GM21381 (cell line): Measurements from ENCODE around the gene BTK.

Experiments
- ATAC-seq: cut with Tn5 transposase; IDR thresholded peaks from one replicate; pipeline ENCODE4 v1.9.1; 2021; ENCODE audit warnings: mild to moderate bottlenecking, moderate library complexity; ENCODE audit not compliant: unreplicated experiment

The BTK gene

GRCh38 chrX:101394372-101394771, 8.4 kb upstream of the BTK start:
- ATAC-seq: no peak

DNA sequence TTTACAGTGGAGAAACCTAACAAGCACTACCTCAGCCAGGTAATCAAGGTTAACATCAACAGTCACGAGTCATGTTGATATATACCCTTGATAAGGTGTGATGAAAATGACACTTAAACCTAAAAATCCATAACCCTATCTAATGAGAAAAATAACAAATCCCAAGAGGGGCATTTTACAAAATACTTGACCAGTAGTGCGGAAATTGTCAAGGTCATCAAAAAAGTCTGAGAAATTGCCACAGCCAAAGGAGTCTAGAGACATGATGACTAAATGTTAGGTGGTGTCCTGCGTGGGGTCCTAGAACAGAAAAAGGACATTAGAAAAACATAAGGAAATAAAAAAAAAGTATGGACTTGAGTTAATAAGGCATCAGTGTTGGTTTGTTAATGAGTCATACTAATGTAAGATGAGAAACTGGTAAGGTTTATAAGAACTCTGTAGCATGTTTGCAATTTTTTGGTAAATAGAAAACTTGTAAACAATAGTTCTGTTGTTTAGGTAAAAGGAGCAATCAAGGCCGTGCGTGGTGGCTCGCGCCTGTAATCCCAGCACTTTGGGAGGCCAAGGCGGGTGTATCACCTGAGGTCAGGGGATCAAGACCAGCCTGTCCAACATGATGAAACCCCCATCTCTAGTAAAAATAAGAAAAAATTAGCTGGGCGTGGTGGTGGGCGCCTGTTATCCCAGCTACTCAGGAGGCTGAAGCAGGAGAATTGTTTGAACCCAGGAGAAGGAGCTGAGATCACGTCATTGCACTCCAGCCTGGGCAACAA, 7.7 kb upstream of the BTK start:
- ATAC-seq: no peak

DNA sequence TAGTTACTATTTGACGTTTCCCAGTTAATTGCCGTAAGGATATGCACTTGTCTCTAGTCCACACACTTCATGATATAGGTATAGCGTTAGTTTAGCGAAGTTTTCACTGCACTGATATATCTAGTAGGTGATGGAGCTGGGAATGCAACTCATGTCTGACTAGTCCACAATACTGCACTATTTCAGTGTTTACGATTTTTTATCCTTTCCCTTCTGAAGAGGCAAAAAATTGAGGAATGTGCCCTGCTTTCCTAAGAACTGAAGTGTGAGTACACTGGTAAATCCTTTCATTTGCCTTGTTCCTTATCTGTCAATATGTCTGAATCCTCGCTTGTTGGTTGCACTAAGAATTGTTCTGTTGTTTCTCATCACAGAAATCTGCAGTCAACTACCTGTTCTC, 5.8 kb upstream of the BTK start:
- ATAC-seq: no peak

DNA sequence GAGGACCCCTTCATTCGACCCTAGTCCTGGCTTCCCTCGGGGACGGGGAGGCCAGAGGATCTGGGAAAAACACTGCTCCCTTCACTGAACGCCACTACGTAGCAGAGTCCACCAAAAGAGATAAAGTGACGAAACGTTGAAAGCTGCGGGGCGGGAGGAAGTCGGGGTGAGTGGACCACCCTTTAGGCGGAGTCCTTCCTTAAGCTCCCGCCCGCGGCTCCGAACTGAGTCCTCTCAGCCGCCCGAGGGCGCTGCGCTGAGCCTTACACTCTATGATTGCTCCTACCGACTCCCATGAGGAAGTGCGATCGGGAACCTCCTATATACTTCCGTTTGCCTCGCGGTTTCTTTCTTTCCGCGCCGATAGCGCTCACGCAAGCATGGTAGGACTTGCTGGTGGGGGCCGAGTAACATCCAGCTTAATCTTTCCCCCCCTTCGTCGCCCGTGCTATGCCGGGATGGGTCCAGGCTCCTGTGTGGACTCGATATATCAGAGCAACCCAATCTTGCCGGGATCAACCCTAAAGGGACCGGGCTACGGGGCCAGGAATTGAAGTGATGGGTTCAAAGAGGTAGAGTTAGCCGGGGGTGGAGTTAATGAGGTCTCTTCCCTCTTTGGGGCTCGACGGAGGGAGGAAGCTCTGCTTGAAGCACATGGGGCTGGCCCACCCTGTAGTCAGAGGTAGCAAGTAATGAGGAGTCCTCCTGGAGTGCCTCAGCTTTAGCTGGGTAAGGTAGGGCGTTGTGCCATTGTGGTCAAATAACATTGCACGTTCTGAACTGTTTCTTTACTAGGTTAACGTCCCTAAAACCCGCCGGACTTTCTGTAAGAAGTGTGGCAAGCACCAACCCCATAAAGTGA, 4.9 kb upstream of the BTK start, which contains the start of gene RPL36A:
TSS of gene RPL36A (plus strand) at position 348 of the 862 bp plus-strand sequence. CDS start at position 381, 33 bp downstream.
- ATAC-seq: peak; percentile 83

DNA sequence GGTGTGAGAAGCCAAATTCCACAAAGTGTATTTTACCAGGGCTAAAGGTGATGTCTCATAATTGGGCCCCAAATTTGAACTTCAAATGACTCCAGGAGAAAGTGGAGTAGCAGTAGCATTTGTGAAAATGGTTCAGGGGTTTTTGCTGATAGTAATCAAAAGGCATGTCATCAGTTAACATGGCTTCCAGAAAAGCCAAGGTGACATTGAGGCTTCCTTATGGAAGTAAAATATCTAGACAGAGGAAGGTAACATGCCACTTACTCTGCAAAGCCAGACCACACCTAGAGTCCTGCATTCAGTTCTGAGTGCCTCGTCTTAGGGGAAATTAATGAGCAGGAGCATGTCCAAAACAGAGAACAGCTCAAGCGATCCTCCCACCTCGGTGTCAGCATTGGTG, 2.6 kb upstream of the BTK start:
- no peak for ATAC-seq

- no peak for ATAC-seq
Observed at GRCh38 chrX:101386542-101386885, 523 bp upstream of the BTK start.

DNA sequence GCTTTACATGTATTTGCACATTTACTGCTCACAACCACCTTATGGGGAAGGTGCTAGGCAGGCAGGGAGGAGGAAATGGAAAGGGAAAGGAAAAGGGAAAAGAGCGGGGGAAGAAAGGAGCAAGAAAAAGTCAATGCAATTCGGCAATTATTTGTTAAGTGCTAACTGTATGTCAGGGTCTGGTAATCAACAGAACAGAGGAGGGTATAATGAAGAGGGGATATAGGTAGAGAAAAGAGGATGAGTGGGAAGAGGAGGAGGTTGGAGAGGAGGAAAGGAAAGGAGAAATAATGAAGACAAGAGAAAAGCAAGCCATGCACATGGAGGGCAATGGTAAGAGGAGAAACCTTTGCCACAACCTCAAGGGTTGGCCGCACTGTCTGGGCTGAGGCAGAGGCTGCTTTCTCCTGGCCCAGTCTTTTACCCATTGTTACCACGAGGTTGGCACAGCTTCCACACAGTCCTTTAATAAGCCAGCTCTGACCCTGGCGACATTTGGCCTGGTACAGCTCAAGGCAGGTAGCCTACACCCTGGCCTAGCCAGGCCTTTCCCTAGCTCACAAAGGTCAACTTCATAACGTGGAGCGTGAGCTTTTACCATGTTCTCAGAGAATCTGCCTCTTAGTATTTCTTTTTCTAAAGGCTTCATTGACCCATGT, 836 bp downstream of the BTK start:
- ATAC-seq: no peak

- peak; percentile 70 for ATAC-seq
Observed at GRCh38 chrX:101383679-101384205, 2.2 kb downstream of the BTK start.

DNA sequence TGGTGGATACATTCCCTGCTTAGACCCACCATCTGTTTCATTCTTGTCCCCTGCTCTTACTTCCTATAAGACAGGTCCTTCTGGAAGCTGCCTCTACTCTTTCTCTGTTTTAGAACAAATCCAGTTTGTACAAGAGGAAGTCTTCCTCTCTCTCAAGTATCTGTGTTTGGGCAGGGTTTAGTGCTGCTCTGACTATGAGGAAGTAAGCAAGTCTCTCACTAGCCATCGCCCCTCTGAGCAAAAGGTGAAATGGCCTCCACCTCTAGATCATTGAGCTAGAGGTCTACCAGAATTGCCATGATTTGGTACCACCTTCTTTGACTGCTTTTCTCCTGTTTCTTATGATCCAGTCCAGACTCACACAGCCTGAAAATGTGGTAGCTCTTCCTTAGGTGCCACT, 8.4 kb downstream of the BTK start:
- no peak for ATAC-seq

DNA sequence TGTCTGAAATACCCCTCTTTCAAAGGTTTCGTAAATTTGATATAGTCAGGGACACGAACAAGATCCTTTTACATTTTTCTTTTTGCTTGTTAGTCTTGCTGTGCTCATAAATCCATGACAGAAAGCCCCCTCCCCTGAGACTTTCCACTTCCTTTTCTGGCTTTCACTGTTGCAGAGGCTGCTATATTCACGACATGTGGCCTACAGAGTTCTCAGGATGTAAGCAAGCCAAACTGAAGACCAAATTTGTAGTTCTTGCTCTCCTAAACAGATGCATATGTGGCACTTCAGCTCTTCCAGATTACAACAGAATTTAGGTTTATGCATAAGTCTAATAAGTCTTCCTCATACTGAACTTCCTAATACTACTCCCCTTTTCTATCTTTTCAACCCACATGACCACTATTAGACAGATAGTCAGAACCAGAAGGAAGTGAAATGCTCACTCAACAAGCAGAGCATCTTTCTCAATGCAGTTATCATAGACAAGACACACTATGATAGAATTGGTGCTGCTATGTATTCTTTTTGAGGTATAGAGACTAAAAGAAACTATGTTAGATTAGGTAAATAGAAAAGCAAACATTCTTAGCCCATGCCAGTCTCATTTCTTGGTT, 15.0 kb downstream of the BTK start:
- ATAC-seq: no peak

GRCh38 chrX:101369687-101370086, 16.3 kb downstream of the BTK start:
- no peak for ATAC-seq

GRCh38 chrX:101368800-101369199, 17.2 kb downstream of the BTK start:
- ATAC-seq: no peak

DNA sequence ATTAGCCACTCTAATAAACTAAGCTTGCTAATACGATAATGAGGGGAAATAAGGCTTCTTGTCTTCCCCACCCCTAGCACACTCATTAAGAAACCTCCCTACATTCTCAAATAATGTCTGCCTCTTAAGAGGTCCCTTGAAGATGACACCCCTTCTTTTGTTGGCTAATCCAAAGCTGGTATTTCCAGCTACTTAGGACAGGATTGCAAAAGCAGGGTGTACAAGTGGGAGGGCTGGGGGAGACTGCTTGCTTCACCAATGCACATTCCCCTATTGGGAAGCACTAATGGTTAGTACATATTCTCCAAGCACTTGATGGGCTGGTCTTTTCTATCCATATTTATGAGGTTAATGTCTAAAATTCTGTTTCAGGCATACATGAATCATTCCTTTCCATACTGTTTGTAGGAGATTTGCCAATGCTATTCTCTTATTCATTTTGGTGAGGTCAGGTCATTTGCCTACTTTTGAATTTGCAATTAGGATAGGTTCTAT, 20.6 kb downstream of the BTK start:
- ATAC-seq: no peak

GRCh38 chrX:101362757-101363156, 23.2 kb downstream of the BTK start:
- ATAC-seq: no peak

GRCh38 chrX:101362116-101362515, 23.9 kb downstream of the BTK start:
- ATAC-seq: no peak

GRCh38 chrX:101360390-101360789, 25.6 kb downstream of the BTK start:
- ATAC-seq: no peak

GRCh38 chrX:101359966-101360365, 26.0 kb downstream of the BTK start:
- ATAC-seq: no peak

DNA sequence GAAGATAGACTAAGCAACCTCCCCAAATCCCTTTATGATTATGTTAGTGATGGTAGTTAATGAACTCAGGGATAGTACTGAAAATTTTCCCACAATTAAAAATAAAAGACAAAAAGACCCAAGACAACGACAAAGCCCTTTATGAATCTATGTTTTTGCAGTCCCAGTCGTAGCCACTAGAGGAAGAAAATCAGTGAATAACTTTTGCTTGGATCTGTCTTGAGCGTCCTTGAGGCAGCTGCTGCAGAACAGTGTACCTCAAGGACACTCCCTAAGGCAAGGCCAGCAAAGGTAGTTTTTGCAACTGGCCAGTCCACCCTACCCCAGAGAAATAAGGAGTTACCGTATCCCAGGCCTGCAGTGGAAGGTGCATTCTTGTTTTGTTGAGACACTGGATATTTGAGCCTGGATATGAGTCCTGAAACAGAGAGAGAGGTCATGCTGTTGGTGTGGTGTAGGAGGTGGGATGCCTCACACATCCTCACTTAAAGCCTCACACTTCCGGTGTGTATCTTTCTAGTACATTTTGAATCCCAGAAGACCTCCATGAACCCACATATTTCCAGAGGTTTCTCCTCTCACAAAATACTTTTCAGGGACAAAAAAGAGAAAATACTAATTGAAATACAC, 28.7 kb downstream of the BTK start:
- no peak for ATAC-seq

GRCh38 chrX:101349193-101349562, 36.8 kb downstream of the BTK start:
- ATAC-seq: no peak

DNA sequence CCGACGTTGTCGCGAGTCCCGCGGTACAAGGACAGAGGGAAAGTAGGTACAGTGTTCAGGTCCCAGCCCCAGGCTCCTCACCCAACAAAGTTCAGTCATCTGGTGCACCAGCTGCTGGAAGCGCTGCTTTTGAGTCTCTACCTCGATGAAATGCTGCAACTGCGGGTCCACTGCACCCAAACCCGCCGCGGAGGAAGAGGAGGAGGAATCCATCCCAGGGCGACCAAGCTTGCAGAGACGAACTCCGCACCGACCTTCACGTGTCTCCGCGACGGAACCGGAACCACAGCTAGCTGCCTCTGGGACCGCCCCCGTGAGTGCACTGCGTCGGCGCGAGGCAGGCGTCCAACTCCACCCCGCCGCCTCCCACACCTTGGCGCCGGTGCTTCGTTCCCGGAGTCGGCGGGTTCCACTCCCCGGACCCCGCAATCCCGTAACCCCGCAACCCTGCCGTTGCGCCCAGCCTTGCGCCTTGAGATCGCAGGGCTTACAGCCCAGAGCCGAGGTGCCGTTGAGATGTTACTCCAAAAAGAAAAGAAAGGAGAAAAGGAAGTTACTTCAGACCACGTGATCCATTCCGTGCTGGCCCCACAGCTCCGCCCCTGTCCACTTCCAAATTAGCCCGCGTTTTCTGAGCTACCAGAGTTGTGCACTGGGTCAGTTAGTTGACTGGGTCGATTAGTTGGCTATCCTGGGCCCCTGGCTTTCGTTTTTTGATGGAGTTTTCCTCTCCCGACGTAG, 37.4 kb downstream of the BTK start, which contains the start of gene TIMM8A:
TSS of gene TIMM8A (minus strand) at position 291 of the 741 bp plus-strand sequence. CDS start at position 213, 78 bp downstream.
- peak; percentile 98 for ATAC-seq
